Left lung (tissue), 10 donors: Measurements from ENCODE around the gene ELF3. TPM values are rescaled to one million over a fixed set of nuclear protein-coding genes. Genes with fewer than 3 reads are reported as not detected.
A peak's percentile ranks its signal among the peaks of the same experiment; 100 is the strongest.
"Not testable (repeated sequence)": the region's sequence is repeated elsewhere in the genome, so short reads cannot be mapped to it uniquely, and the experiment has no call there.

ENCODE experiments used
- ATAC-seq: fragments of 200-7000 bp; cut with Tn5 transposase; one replicate; pipeline ENCODE4 v1.9.1; 2020; ENCODE audit warnings: moderate library complexity
- DNase-seq, 4 donors: peaks; one replicate each; pipeline ENCODE4 v3.0.0-alpha.2; 2013 to 2020
- H3K27ac ChIP-seq, 2 donors: fragments of 200-600 bp; sonication (generic) in 1 of 2; one replicate each; pipeline versions ENCODE4 v1.5.0 to v1.8.0; 2020 to 2021
- H3K27me3 ChIP-seq, 2 donors: fragments of 200-600 bp; sonication (generic) in 1 of 2; one replicate each; pipeline versions ENCODE4 v1.5.0 to v1.8.0; 2020 to 2021
- H3K36me3 ChIP-seq, 2 donors: fragments of 200-600 bp; sonication (generic) in 1 of 2; one replicate each; pipeline versions ENCODE4 v1.5.0 to v1.8.0; 2020 to 2021
- H3K4me1 ChIP-seq, 2 donors: fragments of 200-600 bp; one replicate each; pipeline ENCODE4 v1.8.0; 2021
- H3K4me3 ChIP-seq, 2 donors: fragments of 200-600 bp; sonication (generic) in 1 of 2; one replicate each; pipeline versions ENCODE4 v1.5.0 to v1.8.0; 2020 to 2021; ENCODE audit warnings: mild to moderate bottlenecking in 1 of 2
- H3K9me3 ChIP-seq, 2 donors: fragments of 200-600 bp; sonication (generic) in 1 of 2; one replicate each; pipeline versions ENCODE4 v1.5.0 to v1.8.0; 2020 to 2021
- intact Hi-C, 2 donors: fragments of 100-400 bp; cut with DNase I; formaldehyde crosslinking; loops; one replicate each; pipeline versions ENCODE4 v1.11.2 to v1.14.2; 2022
- polyA plus RNA-seq, 6 donors: library from polyadenylated mRNA; unstranded; fragments of 120-200 nt; gene quantifications; one replicate each; pipeline ENCODE4 v1.2.1, GENCODE V29; 2013; ENCODE audit not compliant: insufficient read length in 6 of 6
- total RNA-seq, 2 donors: library from RNA; stranded (reverse); fragmentation: NEBNext Ultra II Directional; extraction: Animal tissue kit (Norgen Biotek cat#: 25700); gene quantifications; one replicate each; pipeline ENCODE4 v1.2.1, GENCODE V29; 2021
- TF ChIP-seq, protein P1 (sequence below), 2 donors: fragments of 200-600 bp; sonication (generic) in 1 of 2; IDR thresholded peaks; one replicate each; pipeline versions ENCODE4 v1.5.0 to v1.8.0; 2021; ENCODE audit warnings: antibody characterized with exemption in 2 of 2
- donor health status: DM: no; HTN: yes; CAD: no.
- donor health status: DM: no; HTN: no; CAD: no.

The ELF3 gene
- total and polyA plus RNA-seq, 8 donors: 59.7 to 146 (median 79.5) TPM

GRCh38 chr1:202054094-202054493, 43.7 kb downstream of the ELF3 start:
- TF ChIP-seq, protein P1, sequence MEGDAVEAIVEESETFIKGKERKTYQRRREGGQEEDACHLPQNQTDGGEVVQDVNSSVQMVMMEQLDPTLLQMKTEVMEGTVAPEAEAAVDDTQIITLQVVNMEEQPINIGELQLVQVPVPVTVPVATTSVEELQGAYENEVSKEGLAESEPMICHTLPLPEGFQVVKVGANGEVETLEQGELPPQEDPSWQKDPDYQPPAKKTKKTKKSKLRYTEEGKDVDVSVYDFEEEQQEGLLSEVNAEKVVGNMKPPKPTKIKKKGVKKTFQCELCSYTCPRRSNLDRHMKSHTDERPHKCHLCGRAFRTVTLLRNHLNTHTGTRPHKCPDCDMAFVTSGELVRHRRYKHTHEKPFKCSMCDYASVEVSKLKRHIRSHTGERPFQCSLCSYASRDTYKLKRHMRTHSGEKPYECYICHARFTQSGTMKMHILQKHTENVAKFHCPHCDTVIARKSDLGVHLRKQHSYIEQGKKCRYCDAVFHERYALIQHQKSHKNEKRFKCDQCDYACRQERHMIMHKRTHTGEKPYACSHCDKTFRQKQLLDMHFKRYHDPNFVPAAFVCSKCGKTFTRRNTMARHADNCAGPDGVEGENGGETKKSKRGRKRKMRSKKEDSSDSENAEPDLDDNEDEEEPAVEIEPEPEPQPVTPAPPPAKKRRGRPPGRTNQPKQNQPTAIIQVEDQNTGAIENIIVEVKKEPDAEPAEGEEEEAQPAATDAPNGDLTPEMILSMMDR (IDR thresholded peaks at IDR 0.05): no peak
- intact Hi-C loops: no loop called here
- peak in 1 of 4 donors; percentile 9 for DNase-seq
- H3K4me3 ChIP-seq: no peak overlapping the region
- no peaks in the 10 kb centered on the region for H3K36me3 ChIP-seq
- H3K4me1 ChIP-seq: no peaks in the 10 kb centered on the region
- peaks cover 0 to under 1% of the 10 kb centered on the region in 2 donors for H3K27me3 ChIP-seq
- no peaks in the 10 kb centered on the region for H3K9me3 ChIP-seq
- no peak for ATAC-seq
- no peak overlapping the region for H3K27ac ChIP-seq

DNA sequence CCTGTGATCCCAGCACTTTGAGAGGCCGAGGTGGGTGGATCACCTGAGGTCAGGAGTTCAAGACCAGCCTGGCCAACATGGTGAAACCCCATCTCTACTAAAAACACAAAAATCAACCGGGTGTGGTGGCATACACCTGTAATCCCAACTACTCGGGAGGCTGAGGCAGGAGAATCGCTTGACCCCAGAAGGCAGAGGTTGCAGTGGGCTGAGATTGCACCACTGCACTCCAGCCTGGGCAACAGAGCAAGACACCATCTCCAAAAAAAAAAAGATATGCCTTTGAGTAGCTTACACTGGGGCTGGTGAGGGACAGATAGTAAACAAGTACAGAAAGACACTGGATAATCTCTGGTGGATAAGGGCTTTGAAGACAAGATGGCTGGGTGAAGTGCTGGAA, 44.3 kb downstream of the ELF3 start:
- H3K9me3 ChIP-seq, H3K27ac ChIP-seq, H3K4me3 ChIP-seq, intact Hi-C loops, H3K27me3 ChIP-seq, H3K36me3 ChIP-seq, ATAC-seq, H3K4me1 ChIP-seq: not testable (repeated sequence)
- peak in 1 of 4 donors; percentile 2 for DNase-seq

DNA sequence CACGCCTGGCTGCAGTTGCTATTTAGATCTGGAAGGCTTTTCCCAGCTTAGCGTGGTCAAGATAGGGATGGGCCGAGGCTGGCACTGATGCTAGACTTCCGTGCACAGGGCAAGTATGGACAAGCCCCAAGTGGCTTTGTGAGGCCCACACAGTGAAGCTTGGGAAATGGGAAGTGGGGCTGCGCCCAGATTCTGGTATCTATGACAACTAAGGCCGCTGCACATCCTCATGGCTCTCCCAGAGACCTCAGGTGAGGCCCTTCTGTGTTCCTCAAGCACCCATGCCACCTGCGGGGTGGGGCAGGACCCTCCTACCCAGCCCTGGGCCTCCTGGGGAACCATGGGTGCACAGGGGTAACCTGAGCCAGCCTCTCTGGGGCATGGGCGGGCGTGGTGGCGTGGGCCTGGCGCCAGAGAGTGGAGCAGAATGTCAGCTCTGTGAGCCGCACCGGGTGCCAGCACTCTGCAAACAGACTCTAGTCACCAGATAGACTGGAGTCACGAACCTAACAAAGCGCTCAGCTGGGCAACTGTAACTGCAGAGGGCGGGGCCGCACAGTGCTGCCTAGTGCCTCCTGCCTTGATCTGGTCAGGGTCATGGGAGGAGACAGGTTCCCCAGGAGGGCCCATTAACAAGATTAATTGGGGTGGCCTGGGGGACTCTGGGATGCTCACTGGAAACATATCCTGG, 46.4 kb downstream of the ELF3 start:
- Histone ChIP-seq H3K4me1 (no peaks in the 10 kb centered on the region), H3K9me3 (no peaks in the 10 kb centered on the region), H3K27me3 (no peaks in the 10 kb centered on the region), H3K4me3 (no peak overlapping the region), H3K36me3 (no peaks in the 10 kb centered on the region), H3K27ac (peak overlapping the region; percentile 34 to 45)
- TF ChIP-seq, protein P1 (IDR thresholded peaks at IDR 0.05): no peak
- peak in 3 of 4 donors; percentile 72 to 86 (median 84) for DNase-seq
- intact Hi-C loops: no loop called here
- ATAC-seq: peak; percentile 95

- ATAC-seq, H3K4me1 ChIP-seq, H3K4me3 ChIP-seq, H3K36me3 ChIP-seq, H3K9me3 ChIP-seq, intact Hi-C loops, H3K27me3 ChIP-seq: not testable (repeated sequence)
- peak in 1 of 4 donors; percentile 8 for DNase-seq
- H3K27ac ChIP-seq: peak overlapping the region in 1 of 2 donors; percentile 45
Measured at GRCh38 chr1:202057335-202057704, 46.9 kb downstream of the ELF3 start.

GRCh38 chr1:202058001-202058908, 47.9 kb downstream of the ELF3 start:
- intact Hi-C loops: no loop called here

More at GRCh38 chr1:202058001-202058908, 47.9 kb downstream of the ELF3 start:
- no peaks in the 10 kb centered on the region for H3K9me3 ChIP-seq
- no peaks in the 10 kb centered on the region for H3K4me1 ChIP-seq
- H3K27me3 ChIP-seq: no peaks in the 10 kb centered on the region
- no peak overlapping the region for H3K27ac ChIP-seq
- TF ChIP-seq, protein P1 (IDR thresholded peaks at IDR 0.05): no peak
- H3K4me3 ChIP-seq: no peak overlapping the region
- DNase-seq: peak in 2 of 4 donors; percentile 20 to 47
- ATAC-seq: peak; percentile 57
- no peaks in the 10 kb centered on the region for H3K36me3 ChIP-seq
